Activated B cell treated with CpG ODN at 0.5 μM for 24 hours (primary cell): ENCODE data around the gene CAV3. TPM values are rescaled to one million over a fixed set of nuclear protein-coding genes. Genes with fewer than 3 reads are reported as not detected.
"Not testable (repeated sequence)": the region's sequence is repeated elsewhere in the genome, so short reads cannot be mapped to it uniquely, and the experiment has no call there.

Experiments used
- ATAC-seq: fragments of 200-7000 bp; cut with Tn5 transposase; one replicate; pipeline ENCODE4 v1.10.0; 2021; ENCODE audit warnings: low read depth, mild to moderate bottlenecking, moderate library complexity
- CTCF ChIA-PET: fragments of 350-600 bp; sonication (Branson Sonifier 250); formaldehyde crosslinking; loops from one replicate; lab custom pipeline; 2021; ENCODE audit warnings: antibody characterized with exemption; lab: Charles Lee
- POLR2A ChIA-PET: fragments of 350-600 bp; sonication (Branson Sonifier 250); formaldehyde crosslinking; loops from one replicate; lab custom pipeline; 2021; ENCODE audit warnings: antibody characterized with exemption; lab: Charles Lee
- DNase-seq: peaks from one replicate; pipeline ENCODE4 v3.0.0; 2022
- H3K27ac Mint-ChIP-seq: one replicate; pipeline ENCODE4 v1.8.0; 2020; ENCODE audit warnings: mixed read lengths
- H3K27me3 Mint-ChIP-seq: one replicate; pipeline ENCODE4 v1.8.0; 2021; ENCODE audit warnings: mixed read lengths
- H3K36me3 Mint-ChIP-seq: one replicate; pipeline ENCODE4 v1.8.0; 2021; ENCODE audit warnings: low read depth, mixed read lengths
- H3K4me1 Mint-ChIP-seq: one replicate; pipeline ENCODE4 v1.8.0; 2021; ENCODE audit warnings: mixed read lengths
- H3K4me3 Mint-ChIP-seq: one replicate; pipeline ENCODE4 v1.8.0; 2020; ENCODE audit warnings: mild to moderate bottlenecking, mixed read lengths
- H3K9me3 Mint-ChIP-seq: one replicate; pipeline ENCODE4 v1.8.0; 2020; ENCODE audit warnings: mixed read lengths
- CTCF ChIP-seq: fragments of 200-600 bp; IDR thresholded peaks from one replicate; pipeline ENCODE4 v1.8.0; 2022; ENCODE audit warnings: antibody characterized with exemption, mild to moderate bottlenecking
- intact Hi-C: fragments of 100-400 bp; cut with micrococcal nuclease; formaldehyde crosslinking; loops from one replicate; pipeline ENCODE4 v1.15.1; 2024
- total RNA-seq: library from RNA; stranded (reverse); gene quantifications from 2 replicates; pipeline ENCODE4 v1.2.3, GENCODE V29; 2022

Gene CAV3
- total RNA-seq, result not detected in 2 replicates

GRCh38 chr3:8733332-8734094 is at the start of gene CAV3:
CAV3 (plus strand) TSS chr3:8733802; CDS start chr3:8733877, 75 bp downstream.
- POLR2A ChIA-PET, result no interaction called here
- CTCF ChIA-PET, result no interaction called here
- no peaks in the 10 kb centered on the region for H3K9me3 Mint-ChIP-seq
- no peaks in the 10 kb centered on the region for H3K4me1 Mint-ChIP-seq
- no peak within 1 kb of the TSS for H3K27ac Mint-ChIP-seq
- DNase-seq (no peak), ATAC-seq (no peak)
- intact Hi-C loops, result no loop called here
- peaks cover 11% of the 10 kb centered on the region for H3K27me3 Mint-ChIP-seq
- TF ChIP-seq CTCF, result no peak
- no peaks in the 10 kb centered on the region for H3K36me3 Mint-ChIP-seq
- H3K4me3 Mint-ChIP-seq, result no peak within 1 kb of the TSS

GRCh38 chr3:8684992-8685391 is 48.6 kb upstream of the CAV3 start:
- H3K27me3 Mint-ChIP-seq, H3K27ac Mint-ChIP-seq, H3K4me1 Mint-ChIP-seq, H3K9me3 Mint-ChIP-seq, ATAC-seq, CTCF ChIA-PET, DNase-seq, POLR2A ChIA-PET, H3K36me3 Mint-ChIP-seq, H3K4me3 Mint-ChIP-seq, intact Hi-C loops: not testable (repeated sequence)

GRCh38 chr3:8691295-8691694 is 42.3 kb upstream of the CAV3 start:
- POLR2A ChIA-PET, H3K9me3 Mint-ChIP-seq, H3K27me3 Mint-ChIP-seq, CTCF ChIA-PET, DNase-seq, intact Hi-C loops, H3K4me3 Mint-ChIP-seq, H3K27ac Mint-ChIP-seq, ATAC-seq, H3K36me3 Mint-ChIP-seq, H3K4me1 Mint-ChIP-seq: not testable (repeated sequence)

- ChIA-PET CTCF (no interaction called here), POLR2A (no interaction called here)
- Mint-ChIP-seq H3K36me3 (no peaks in the 10 kb centered on the region), H3K9me3 (peaks cover 9% of the 10 kb centered on the region), H3K27ac (no peak overlapping the region), H3K4me1 (no peaks in the 10 kb centered on the region), H3K27me3 (peaks cover 2% of the 10 kb centered on the region), H3K4me3 (no peak overlapping the region)
- ATAC-seq, result no peak
- DNase-seq, result no peak
- no peak for TF ChIP-seq CTCF
- intact Hi-C loops, result no loop called here
Measured at GRCh38 chr3:8702560-8702959, 31.0 kb upstream of the CAV3 start.

- Mint-ChIP-seq H3K9me3 (peaks cover 9% of the 10 kb centered on the region), H3K36me3 (no peaks in the 10 kb centered on the region), H3K4me3 (no peak overlapping the region), H3K4me1 (no peaks in the 10 kb centered on the region), H3K27ac (no peak overlapping the region), H3K27me3 (peaks cover 2% of the 10 kb centered on the region)
- DNase-seq (no peak), ATAC-seq (no peak)
- intact Hi-C loops, result no loop called here
- CTCF ChIA-PET, result no interaction called here
- POLR2A ChIA-PET, result interaction anchor here (0.7 kb wide), 1 partner anchor 163 kb away, joined by 4 read pairs; no protein-coding TSS in a partner anchor
- no peak for TF ChIP-seq CTCF
Measured at GRCh38 chr3:8705575-8705974, 28.0 kb upstream of the CAV3 start.

GRCh38 chr3:8709287-8709686 is 24.3 kb upstream of the CAV3 start:
- intact Hi-C loops, result no loop called here
- DNase-seq (no peak), ATAC-seq (no peak)
- H3K27ac Mint-ChIP-seq, result no peak overlapping the region
- no peak for TF ChIP-seq CTCF
- H3K36me3 Mint-ChIP-seq, result no peaks in the 10 kb centered on the region
- H3K4me3 Mint-ChIP-seq, result no peak overlapping the region
- no peaks in the 10 kb centered on the region for H3K27me3 Mint-ChIP-seq
- H3K9me3 Mint-ChIP-seq, result peaks cover 7% of the 10 kb centered on the region
- ChIA-PET POLR2A (no interaction called here), CTCF (no interaction called here)
- no peaks in the 10 kb centered on the region for H3K4me1 Mint-ChIP-seq
